Stimulated activated CD8-positive, alpha-beta memory T cell treated with anti-CD3 and anti-CD28 coated beads, Interleukin-7, amount 100 ng/mL, for 1 hour (primary cell): ENCODE results near the gene GNRH2.
"Not testable (repeated sequence)": the region's sequence is repeated elsewhere in the genome, so short reads cannot be mapped to it uniquely, and the experiment has no call there.

ENCODE experiments used
- DNase-seq, 2 donors: peaks; one replicate each; pipeline ENCODE4 v3.0.0-alpha.2; 2020; ENCODE audit warnings: low read depth in 2 of 2

Gene GNRH2, protein sequence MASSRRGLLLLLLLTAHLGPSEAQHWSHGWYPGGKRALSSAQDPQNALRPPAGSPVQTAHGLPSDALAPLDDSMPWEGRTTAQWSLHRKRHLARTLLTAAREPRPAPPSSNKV

GRCh38 chr20:3043322-3043721 lies at the start of gene GNRH2:
Gene GNRH2 (plus strand): TSS chr20:3043622. CDS start chr20:3044415, 793 bp downstream.
- no peak for DNase-seq

DNA sequence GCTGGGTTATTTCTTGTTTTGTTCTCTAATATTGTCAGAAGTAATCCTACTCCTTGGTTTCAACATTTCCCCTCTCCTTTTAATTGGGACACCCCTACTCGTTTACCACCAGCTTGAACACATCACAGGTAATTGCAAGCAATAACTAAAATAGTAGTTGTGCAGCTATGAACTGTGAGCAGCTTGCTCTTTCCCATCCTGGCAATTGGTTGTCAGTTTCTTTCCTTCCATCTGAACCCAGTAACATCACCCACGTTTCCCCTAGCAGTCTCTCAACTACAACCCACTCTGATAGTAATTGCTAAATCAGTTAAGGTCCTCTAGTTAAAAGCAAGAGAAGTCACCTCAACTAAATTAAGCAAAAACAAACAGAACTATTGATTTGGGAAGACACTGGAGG lies 47.6 kb upstream of the GNRH2 start:
- DNase-seq = no peak

- no peak for DNase-seq
Observed at GRCh38 chr20:2998728-2999127, 44.7 kb upstream of the GNRH2 start.

DNA sequence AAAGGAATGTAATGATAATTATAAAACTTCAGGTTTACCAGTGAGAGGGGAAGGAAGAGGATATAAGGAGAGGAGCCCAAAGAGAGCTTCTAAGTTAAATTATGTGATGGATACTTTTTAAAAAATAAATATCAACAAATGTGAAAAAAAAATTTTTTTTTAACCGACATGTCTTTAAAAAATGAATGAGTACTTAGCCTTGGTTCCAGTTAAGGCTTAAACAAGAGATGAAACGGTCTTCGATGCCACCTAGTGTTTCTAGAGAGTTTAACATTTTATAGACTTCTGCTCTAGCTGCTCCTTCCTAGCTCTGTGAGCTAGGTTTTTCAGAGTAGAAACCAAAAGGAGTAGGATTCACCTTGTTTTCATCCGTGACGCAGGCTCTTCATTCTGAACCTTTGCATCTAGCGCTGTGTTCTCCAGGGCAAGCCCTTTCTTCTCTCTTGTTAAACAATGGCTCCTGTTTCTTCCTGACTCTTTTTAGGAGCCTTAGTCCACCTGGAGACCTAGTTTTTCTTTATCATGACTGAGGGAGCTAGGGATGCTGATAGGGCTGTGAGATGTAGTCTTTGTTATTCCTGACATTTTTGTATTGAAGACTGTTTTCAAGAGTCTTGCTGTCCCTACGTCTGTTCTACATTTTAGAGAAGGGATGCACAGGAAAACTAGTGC lies 42.4 kb upstream of the GNRH2 start:
- DNase-seq = no peak

DNA sequence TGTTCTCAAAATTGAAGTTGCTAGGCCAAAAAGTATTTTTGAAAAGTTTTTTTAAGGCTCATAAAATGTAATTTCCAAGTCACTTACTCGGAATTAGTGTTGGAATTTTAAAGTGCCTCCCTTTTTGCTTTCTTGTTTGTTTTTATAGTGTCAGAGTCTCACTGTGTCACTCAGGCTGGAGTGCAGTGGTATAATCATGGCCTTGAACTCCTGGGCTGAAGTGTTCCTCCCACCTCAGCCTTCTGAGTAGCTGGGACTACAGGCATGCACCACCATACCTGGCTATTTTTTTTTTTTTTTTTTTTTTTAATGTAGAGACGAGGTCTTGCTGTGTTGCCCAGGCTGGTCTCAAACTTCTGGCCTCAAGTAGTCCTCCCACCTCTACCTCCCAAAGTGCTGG lies 40.0 kb upstream of the GNRH2 start:
- no peak for DNase-seq

DNA sequence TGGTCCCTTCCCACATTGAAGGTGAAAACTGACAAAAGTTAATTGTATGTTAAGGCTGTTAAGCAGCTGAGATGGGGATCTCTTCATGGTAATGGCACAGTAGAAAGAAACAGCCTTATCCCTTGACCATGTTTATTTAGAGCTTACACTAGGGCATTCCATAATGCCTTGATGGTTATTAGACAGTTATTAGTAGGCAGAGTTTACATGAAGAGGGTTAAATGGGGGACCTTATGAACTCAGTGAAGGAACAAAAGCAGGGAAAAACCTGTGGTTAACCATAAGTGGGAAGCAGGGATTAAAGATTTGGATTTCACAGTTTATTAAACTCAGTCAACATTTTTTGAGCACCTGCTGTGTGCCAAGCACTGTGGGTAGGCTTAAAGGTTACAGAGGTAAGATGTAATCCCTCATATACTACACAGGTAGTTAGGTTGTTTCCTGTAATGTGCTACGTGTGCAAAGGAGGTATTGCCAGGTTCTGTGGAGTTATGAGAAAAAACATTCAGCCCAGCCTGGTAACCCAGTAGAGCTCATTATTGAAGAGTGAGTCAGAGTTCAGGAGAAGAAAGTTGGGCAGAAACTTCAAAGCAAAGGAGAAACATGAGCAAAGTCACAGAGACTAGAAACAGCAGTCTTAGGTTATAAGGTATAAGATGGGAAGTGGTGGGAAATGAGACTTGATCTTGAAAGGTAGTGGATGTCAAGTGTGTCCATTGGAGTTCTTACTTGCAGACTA lies 32.3 kb upstream of the GNRH2 start:
- no peak for DNase-seq

DNA sequence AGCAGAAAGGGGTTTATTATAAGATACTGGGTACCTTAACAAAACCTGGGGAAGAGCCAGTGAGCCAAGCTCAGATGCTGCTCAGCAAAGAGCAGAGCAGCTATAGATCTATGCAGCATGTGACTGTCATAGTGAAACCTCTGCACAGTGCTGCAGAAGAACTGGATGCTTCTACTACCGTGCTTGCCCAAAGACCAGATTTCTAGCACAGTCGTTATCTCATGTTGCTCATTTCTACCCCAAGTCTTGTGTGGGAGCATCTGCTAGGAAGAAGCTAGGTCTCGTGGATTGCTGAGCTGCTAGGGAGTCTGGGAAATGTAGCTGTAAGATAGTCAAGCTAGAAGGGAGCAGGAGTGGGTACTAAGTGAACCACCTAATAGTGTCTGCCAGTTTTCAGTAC lies 31.7 kb upstream of the GNRH2 start:
- no peak for DNase-seq

DNA sequence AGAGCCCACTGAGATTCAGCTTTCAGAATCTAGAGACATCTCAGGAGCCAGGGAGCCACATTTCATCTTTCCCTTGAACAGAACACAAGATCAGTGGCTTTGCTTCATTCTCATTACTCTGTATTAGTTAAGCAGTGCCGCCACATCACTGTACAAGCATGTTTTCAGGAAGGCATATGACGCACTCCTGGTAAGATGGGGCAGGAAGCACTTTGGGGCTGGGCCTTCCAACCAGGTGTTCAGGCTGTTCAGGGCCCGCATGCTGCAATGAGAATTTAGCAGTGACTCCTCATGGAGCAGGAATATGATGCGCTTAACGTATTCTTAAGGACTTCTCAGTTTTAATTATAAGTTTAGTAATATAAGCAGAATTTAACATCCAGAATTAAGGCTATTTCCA lies 29.7 kb upstream of the GNRH2 start:
- DNase-seq = no peak

- DNase-seq = no peak
Observed at GRCh38 chr20:3014179-3014578, 29.2 kb upstream of the GNRH2 start.

GRCh38 chr20:3014662-3015061 lies 28.8 kb upstream of the GNRH2 start:
- no peak for DNase-seq

DNA sequence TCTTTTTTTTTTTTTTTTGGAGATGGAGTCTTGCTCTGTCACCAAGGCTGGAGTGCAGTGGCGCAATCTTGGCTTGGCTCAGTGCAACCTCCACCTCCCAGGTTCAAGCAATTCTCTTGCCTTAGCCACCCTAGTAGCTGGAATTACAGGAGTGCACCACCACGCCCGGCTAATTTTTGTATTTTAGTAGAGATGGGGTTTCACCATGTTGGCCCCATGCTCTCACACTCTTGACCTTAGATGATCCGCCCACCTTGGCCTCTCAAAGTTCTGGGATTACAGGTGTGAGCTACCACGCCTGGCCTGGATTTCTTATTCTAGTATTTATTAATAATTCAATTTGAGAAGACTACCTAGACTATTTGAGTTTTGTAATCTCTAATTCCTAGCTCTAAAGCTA lies 28.1 kb upstream of the GNRH2 start:
- DNase-seq = not testable (repeated sequence)

- no peak for DNase-seq
Observed at GRCh38 chr20:3021327-3021726, 22.1 kb upstream of the GNRH2 start.

- no peak for DNase-seq
Observed at GRCh38 chr20:3021777-3022176, 21.6 kb upstream of the GNRH2 start.

DNA sequence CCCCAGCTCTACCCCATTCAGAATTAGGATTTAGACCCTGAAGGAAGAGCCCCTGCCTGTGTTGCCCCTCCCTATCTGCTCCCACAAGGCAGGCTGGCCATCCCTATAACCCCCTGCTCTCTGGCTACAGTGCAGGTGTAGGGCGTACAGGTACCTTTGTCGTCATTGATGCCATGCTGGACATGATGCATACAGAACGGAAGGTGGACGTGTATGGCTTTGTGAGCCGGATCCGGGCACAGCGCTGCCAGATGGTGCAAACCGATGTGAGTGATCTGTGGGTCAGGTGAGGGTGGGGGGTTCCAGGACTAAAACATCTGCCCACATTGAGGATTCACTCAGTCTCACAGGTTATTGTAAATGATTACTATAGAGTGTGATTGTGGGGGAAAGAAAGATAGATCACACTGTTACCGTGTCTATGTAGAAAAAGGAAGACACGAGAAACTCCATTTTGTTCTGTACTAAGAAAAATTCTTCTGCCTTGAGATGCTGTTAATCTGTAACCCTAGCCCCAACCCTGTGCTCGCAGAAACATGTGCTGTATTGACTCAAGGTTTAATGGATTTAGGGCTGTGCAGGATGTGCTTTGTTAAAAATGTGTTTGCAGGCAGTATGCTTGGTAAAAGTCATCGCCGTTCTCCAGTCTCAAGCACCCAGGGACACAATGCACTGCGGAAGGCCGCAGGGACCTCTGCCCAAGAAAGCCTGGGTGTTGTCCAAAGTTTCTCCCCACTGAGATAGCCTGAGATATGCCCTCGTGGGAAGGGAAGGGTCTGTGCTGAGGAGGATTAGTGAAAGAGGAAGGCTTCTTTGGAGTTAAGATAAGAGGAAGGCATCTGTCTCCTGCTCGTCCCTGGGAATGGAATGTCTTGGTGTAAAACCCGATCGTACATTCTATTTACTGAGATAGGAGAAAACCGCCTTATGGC lies 20.6 kb upstream of the GNRH2 start:
- not testable (repeated sequence) for DNase-seq

GRCh38 chr20:3027987-3028386 lies 15.4 kb upstream of the GNRH2 start:
- DNase-seq = no peak

- DNase-seq = no peak
Observed at GRCh38 chr20:3031524-3032147, 11.8 kb upstream of the GNRH2 start.

- DNase-seq = no peak
Observed at GRCh38 chr20:3032624-3033023, 10.8 kb upstream of the GNRH2 start.

GRCh38 chr20:3037654-3038053 lies 5.8 kb upstream of the GNRH2 start:
- DNase-seq = no peak

- DNase-seq = no peak
Observed at GRCh38 chr20:3038454-3038853, 5.0 kb upstream of the GNRH2 start.

GRCh38 chr20:3039426-3039825 lies 4.0 kb upstream of the GNRH2 start:
- no peak for DNase-seq

GRCh38 chr20:3040086-3040485 lies 3.3 kb upstream of the GNRH2 start:
- no peak for DNase-seq
